SK-N-SH treated with all-trans-retinoic acid at 6 μM for 48 hours (cell line): ENCODE results near the gene ATP6V0B.

Experiments used
- ARNTL ChIP-seq: fragments of 450-650 bp; formaldehyde crosslinking; IDR thresholded peaks from 2 replicates; pipeline ENCODE4 v1.5.0; 2020; ENCODE audit warnings: low read depth, mild to moderate bottlenecking, moderate library complexity, borderline replicate concordance
- BACH2 ChIP-seq: fragments of 250-450 bp; sonication (Bioruptor Pico); IDR thresholded peaks from 2 replicates; pipeline ENCODE4 v1.9.0; 2021; ENCODE audit warnings: mild to moderate bottlenecking, borderline replicate concordance
- CREB5 ChIP-seq: fragments of 250-450 bp; sonication (Bioruptor Pico); IDR thresholded peaks from 2 replicates; pipeline ENCODE4 v1.5.1; 2020; ENCODE audit warnings: low read depth, mild to moderate bottlenecking, moderate library complexity
- ESRRG ChIP-seq: fragments of 250-450 bp; sonication (Bioruptor Pico); IDR thresholded peaks from 2 replicates; pipeline ENCODE4 v1.6.1; 2021; ENCODE audit warnings: mild to moderate bottlenecking
- GLIS3 ChIP-seq: fragments of 250-450 bp; sonication (Bioruptor Pico); IDR thresholded peaks from 2 replicates; pipeline ENCODE4 v1.5.0; 2020; ENCODE audit warnings: mild to moderate bottlenecking, moderate library complexity
- OSR1 ChIP-seq: fragments of 250-450 bp; sonication (Bioruptor Pico); IDR thresholded peaks from 2 replicates; pipeline ENCODE4 v1.8.0; 2022; ENCODE audit warnings: moderate library complexity, mild to moderate bottlenecking, inconsistent platforms
- PATZ1 ChIP-seq: fragments of 250-450 bp; sonication (Bioruptor Pico); IDR thresholded peaks from 2 replicates; pipeline ENCODE4 v1.8.0; 2020; ENCODE audit warnings: mild to moderate bottlenecking, moderate library complexity, borderline replicate concordance
- SNAI2 ChIP-seq: fragments of 250-450 bp; sonication (Bioruptor Pico); IDR thresholded peaks from 2 replicates; pipeline ENCODE4 v1.5.0; 2020; ENCODE audit warnings: mild to moderate bottlenecking, moderate library complexity
- TCF4 ChIP-seq: fragments of 250-450 bp; sonication (Bioruptor Pico); IDR thresholded peaks from 2 replicates; pipeline ENCODE4 v1.8.0; 2021; ENCODE audit warnings: mild to moderate bottlenecking, moderate library complexity, borderline replicate concordance
- TSHZ2 ChIP-seq: fragments of 250-450 bp; sonication (Bioruptor Pico); IDR thresholded peaks from 2 replicates; pipeline ENCODE4 v1.5.0; 2020; ENCODE audit warnings: mild to moderate bottlenecking, moderate library complexity
- ZFP30 ChIP-seq: fragments of 450-650 bp; formaldehyde crosslinking; IDR thresholded peaks from 2 replicates; pipeline ENCODE4 v1.5.0; 2022; ENCODE audit warnings: mild to moderate bottlenecking, moderate library complexity
- ZNF70 ChIP-seq: fragments of 450-650 bp; formaldehyde crosslinking; IDR thresholded peaks from 2 replicates; pipeline ENCODE4 v1.5.0; 2020; ENCODE audit warnings: mild to moderate bottlenecking, moderate library complexity
- ZNF8 ChIP-seq: fragments of 450-650 bp; formaldehyde crosslinking; IDR thresholded peaks from 2 replicates; pipeline ENCODE4 v1.5.0; 2020; ENCODE audit warnings: mild to moderate bottlenecking, moderate library complexity
- TF ChIP-seq, protein P1 (sequence below): fragments of 250-450 bp; sonication (Bioruptor Pico); IDR thresholded peaks from 2 replicates; pipeline ENCODE4 v1.5.1; 2021; ENCODE audit warnings: mild to moderate bottlenecking, moderate library complexity

DNA sequence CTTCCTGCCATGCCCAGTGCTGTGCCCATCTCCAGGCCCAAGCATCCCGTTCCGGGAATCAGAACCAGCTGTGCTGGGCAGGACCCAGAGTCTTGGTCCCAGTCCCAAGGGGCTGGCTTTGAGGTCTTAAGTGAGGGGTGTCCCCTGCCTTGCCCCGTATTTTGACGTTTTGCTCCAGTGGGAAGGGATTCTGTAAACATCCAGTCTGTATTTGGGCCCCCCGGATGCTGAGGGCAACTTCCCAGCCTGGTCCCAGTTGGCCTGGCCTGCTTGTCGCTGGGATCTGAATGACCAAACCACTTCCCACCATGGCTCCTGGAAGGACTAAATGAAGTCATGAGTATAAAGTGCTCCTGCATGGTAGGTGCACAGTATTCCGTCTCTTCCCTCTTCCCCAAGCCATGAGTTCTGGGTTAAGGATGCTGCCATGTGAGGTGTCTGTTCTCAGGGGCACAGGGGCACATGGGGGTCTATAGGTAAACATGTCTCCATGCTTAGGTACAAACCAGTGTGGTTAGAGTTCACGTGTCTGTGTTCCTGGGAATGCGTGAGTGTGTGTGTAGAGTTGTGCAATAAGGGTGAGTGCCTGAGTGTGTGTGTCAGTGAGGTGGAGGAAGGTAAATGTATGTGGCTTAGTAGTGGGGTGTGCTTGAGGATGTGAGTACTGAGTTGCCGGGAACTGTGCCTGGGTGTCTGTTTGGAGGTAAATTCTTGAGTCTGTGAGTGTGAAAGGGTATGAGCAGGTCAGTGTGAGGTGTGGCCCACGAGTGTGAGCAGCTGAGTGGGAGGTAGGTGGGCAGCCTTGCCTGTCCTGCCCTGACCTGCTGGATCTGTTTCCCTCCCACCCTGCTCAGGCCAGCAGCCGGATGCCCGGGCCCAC is 5.7 kb downstream of the ATP6V0B start:
- no peak for TF ChIP-seq BACH2 (CRISPR knock-in tag)
- TF ChIP-seq TCF4 = no peak
- TF ChIP-seq CREB5 (CRISPR knock-in tag) = no peak
- TF ChIP-seq OSR1 (CRISPR knock-in tag) = no peak
- no peak for TF ChIP-seq SNAI2 (CRISPR knock-in tag)
- no peak for TF ChIP-seq GLIS3 (CRISPR knock-in tag)
- TF ChIP-seq, protein P1, sequence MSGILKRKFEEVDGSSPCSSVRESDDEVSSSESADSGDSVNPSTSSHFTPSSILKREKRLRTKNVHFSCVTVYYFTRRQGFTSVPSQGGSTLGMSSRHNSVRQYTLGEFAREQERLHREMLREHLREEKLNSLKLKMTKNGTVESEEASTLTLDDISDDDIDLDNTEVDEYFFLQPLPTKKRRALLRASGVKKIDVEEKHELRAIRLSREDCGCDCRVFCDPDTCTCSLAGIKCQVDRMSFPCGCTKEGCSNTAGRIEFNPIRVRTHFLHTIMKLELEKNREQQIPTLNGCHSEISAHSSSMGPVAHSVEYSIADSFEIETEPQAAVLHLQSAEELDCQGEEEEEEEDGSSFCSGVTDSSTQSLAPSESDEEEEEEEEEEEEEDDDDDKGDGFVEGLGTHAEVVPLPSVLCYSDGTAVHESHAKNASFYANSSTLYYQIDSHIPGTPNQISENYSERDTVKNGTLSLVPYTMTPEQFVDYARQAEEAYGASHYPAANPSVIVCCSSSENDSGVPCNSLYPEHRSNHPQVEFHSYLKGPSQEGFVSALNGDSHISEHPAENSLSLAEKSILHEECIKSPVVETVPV (CRISPR knock-in tag) = no peak
- TF ChIP-seq TSHZ2 (CRISPR knock-in tag) = no peak
- TF ChIP-seq ESRRG (CRISPR knock-in tag) = no peak
- TF ChIP-seq ZFP30 (CRISPR knock-in tag) = no peak
- no peak for TF ChIP-seq PATZ1 (CRISPR knock-in tag)
- TF ChIP-seq ZNF8 (CRISPR knock-in tag) = no peak
- no peak for TF ChIP-seq ZNF70
- no peak for TF ChIP-seq ARNTL (CRISPR knock-in tag)
